ENCODE data around the gene ALX4. TPM values are rescaled to one million over a fixed set of nuclear protein-coding genes. Genes with fewer than 3 reads are reported as not detected.

ALX4 gene
- total RNA-seq, 1 donor from 2014 or later: 0.05 TPM

DNA sequence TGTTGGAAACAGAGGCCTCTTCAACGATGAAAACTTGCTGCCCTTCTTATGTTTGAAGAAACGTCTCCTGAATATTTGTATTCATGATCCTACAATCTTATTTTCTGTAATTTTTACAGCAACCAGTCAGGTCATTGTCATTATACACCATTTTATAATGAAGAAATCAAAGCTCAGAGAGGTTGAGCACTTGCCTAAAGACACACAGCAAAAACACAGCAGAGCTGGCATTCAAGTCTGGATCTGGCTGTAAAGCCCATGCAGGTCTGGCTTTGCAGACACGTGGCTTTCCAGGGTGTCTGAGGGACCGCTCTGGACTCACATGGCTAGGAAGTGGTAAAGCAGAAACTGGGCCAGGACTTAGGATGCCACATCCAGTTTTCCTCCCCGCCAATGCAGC, 15.8 kb upstream of the ALX4 start:
- Mint-ChIP-seq H3K4me3 (no peak overlapping the region), H3K36me3 (ENCODE audit: low read depth) (no peaks in the 10 kb centered on the region), H3K9me3 (no peaks in the 10 kb centered on the region), H3K27me3 (ENCODE audit: low read depth) (peaks cover 94% of the 10 kb centered on the region), H3K27ac (ENCODE audit: unreplicated experiment) (no peak overlapping the region), H3K4me1 (no peaks in the 10 kb centered on the region)
- no peak for DNase-seq (ENCODE audit: low read depth, low spot score)
- TF ChIP-seq, protein P1, sequence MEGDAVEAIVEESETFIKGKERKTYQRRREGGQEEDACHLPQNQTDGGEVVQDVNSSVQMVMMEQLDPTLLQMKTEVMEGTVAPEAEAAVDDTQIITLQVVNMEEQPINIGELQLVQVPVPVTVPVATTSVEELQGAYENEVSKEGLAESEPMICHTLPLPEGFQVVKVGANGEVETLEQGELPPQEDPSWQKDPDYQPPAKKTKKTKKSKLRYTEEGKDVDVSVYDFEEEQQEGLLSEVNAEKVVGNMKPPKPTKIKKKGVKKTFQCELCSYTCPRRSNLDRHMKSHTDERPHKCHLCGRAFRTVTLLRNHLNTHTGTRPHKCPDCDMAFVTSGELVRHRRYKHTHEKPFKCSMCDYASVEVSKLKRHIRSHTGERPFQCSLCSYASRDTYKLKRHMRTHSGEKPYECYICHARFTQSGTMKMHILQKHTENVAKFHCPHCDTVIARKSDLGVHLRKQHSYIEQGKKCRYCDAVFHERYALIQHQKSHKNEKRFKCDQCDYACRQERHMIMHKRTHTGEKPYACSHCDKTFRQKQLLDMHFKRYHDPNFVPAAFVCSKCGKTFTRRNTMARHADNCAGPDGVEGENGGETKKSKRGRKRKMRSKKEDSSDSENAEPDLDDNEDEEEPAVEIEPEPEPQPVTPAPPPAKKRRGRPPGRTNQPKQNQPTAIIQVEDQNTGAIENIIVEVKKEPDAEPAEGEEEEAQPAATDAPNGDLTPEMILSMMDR (conservative IDR thresholded peaks at IDR 0.05): no peak

DNA sequence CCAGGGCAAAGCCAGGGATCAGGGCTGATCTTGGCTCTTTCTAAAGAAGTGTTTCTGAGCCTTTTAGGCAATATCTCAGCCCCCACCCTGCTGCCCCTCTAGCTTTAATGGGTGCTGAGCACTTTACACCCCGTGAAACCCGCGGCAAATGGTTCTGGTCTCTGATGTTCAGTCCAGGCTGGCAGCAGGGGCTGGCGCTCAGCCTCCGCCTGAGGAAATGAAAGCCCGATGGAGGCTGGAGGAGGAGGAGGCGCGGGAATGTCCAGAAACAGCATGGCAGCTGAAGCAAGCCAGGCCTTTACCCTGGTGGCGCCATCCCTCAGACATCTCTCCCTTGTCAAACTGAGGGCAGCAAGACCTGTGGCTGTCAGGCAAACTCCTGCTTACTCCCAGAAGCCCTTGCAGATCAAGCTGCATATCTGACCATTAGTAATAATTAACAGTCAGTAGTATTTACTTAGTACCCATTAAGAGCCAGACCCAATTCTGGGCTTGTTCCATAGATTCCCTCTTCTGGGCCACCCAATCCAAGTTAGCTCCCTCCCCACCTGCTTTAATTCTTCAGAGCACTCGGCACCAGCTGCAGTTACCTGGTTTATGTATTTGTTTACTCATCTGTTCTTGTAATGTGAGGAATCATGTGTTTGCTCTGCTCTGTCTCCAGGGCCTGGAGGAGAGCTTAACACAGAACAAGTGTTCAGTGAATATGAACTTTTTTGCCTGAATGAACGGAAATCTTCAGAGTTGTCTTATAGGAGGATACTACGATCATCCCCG, 15.0 kb upstream of the ALX4 start:
- H3K36me3 Mint-ChIP-seq (ENCODE audit: low read depth): no peaks in the 10 kb centered on the region
- no peak overlapping the region for H3K27ac Mint-ChIP-seq (ENCODE audit: unreplicated experiment)
- peaks cover 6% of the 10 kb centered on the region for H3K4me1 Mint-ChIP-seq
- no peak for DNase-seq (ENCODE audit: low read depth, low spot score)
- TF ChIP-seq, protein P1 (conservative IDR thresholded peaks at IDR 0.05): no peak
- peaks cover 96% of the 10 kb centered on the region for H3K27me3 Mint-ChIP-seq (ENCODE audit: low read depth)
- H3K9me3 Mint-ChIP-seq: no peaks in the 10 kb centered on the region
- H3K4me3 Mint-ChIP-seq: no peak overlapping the region

DNA sequence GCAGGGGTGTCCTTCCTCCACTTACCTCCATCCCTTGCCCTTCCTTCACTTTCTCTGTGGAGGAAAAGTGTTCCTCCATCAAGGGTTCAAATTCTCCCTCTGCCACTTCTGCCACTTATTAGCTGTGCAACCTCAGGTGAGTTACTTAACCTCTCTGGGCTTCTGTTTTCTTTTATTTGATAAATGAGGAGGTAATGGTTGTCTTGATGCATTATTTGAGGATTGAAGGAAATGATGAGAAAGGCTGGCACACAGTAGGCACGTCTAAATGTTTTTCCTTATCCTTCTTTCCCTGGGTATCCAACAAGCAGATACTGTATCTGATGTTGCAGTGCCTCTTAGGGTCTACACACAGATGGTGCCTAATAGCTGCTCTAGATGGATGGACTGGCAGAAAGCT, 14.3 kb upstream of the ALX4 start:
- H3K4me1 Mint-ChIP-seq: peaks cover 11% of the 10 kb centered on the region
- H3K4me3 Mint-ChIP-seq: no peak overlapping the region
- no peaks in the 10 kb centered on the region for H3K9me3 Mint-ChIP-seq
- TF ChIP-seq, protein P1 (conservative IDR thresholded peaks at IDR 0.05): no peak
- H3K27me3 Mint-ChIP-seq (ENCODE audit: low read depth): peaks cover 98% of the 10 kb centered on the region
- H3K27ac Mint-ChIP-seq (ENCODE audit: unreplicated experiment): no peak overlapping the region
- DNase-seq (ENCODE audit: low read depth, low spot score): no peak
- no peaks in the 10 kb centered on the region for H3K36me3 Mint-ChIP-seq (ENCODE audit: low read depth)

DNA sequence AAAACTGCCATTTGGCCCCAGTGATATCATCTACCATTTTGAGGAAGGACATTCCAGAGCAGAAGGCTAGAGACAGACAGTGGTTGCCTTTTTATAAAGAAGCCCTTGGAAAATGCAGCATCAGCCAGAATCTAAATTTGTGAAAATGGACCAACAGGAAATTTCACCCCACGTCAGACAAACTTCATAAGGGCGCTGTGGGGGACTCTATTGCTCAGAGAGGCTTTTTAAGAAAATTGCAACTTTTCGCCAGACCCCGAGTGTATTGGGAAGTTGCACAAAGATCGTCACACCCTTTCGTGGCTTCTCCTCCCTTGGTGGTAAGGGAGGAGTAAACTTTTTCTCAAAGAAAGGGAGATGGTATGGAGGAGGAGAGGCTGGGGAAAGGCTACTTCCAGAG, 12.3 kb upstream of the ALX4 start:
- H3K27ac Mint-ChIP-seq (ENCODE audit: unreplicated experiment): no peak overlapping the region
- H3K9me3 Mint-ChIP-seq: no peaks in the 10 kb centered on the region
- H3K27me3 Mint-ChIP-seq (ENCODE audit: low read depth): peaks cover 100% of the 10 kb centered on the region
- no peaks in the 10 kb centered on the region for H3K36me3 Mint-ChIP-seq (ENCODE audit: low read depth)
- TF ChIP-seq, protein P1 (conservative IDR thresholded peaks at IDR 0.05): no peak
- peaks cover 11% of the 10 kb centered on the region for H3K4me1 Mint-ChIP-seq
- DNase-seq (ENCODE audit: low read depth, low spot score): no peak
- no peak overlapping the region for H3K4me3 Mint-ChIP-seq

DNA sequence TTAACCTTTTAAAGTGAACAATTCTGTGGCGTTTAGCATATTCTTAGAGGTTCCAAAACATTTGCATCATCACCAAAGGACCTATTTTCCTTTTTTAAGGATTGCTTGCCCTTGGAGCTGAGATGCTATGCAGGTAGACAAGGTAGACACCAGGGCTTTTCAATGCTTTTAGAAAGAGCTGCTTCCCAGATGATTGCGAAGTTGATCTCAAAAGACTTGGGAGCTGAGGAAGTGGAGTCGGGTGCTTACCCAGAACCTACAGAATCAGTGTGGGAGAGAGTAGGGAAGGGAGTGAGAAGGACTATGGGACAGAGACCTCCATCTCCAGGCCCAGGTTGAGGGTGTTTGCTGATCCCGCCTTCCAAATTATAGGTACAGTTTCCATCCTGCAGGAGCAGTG, 11.1 kb upstream of the ALX4 start:
- Mint-ChIP-seq H3K36me3 (ENCODE audit: low read depth) (no peaks in the 10 kb centered on the region), H3K27ac (ENCODE audit: unreplicated experiment) (no peak overlapping the region), H3K4me1 (peaks cover 11% of the 10 kb centered on the region), H3K27me3 (ENCODE audit: low read depth) (peaks cover 100% of the 10 kb centered on the region), H3K4me3 (no peak overlapping the region), H3K9me3 (no peaks in the 10 kb centered on the region)
- TF ChIP-seq, protein P1 (conservative IDR thresholded peaks at IDR 0.05): no peak
- DNase-seq (ENCODE audit: low read depth, low spot score): no peak

Data from neural crest cell (in vitro differentiated cells).